ENCODE measurements around the gene HRCT1.

The HRCT1 gene

DNA sequence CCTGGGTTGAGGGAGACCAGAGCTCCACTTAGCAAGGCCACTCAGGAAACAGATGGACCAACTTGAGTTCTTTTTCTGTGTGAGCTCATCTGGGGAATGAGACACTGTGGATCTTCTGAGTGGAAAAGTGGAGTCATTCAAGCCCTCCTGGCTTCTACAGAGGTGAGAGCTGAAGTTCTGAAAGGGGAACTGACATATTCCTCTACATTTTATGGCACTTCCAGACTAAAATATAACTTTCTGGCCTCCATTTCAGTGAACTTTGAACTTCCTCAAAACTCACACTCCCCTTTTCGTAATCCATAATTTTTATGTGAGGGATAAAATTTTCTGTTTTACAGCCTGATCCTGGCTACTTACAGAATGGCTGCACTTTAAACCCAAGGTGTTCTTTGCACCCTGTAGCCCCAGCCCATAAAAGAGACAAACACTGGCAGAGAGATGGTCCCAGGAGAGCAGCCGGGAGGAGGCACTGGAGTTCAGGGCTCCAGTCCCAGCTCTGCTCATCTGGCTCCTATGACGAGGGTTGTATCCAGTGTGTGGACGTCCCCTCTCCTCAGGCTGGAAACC lies 14.1 kb downstream of the HRCT1 start:
- no peak for TF ChIP-seq POLR2AphosphoS5 (IDR thresholded peaks at IDR 0.05; ENCODE audit: low read depth, low read length)
- no peak for TF ChIP-seq FOXP2 (optimal IDR thresholded peaks at IDR 0.05; ENCODE audit: borderline replicate concordance, extremely low read depth, extremely low read length, insufficient read depth)
- no peak for TF ChIP-seq TAF1 (IDR thresholded peaks at IDR 0.05; ENCODE audit: borderline replicate concordance, insufficient read depth, low read length)
- TF ChIP-seq, protein P1, sequence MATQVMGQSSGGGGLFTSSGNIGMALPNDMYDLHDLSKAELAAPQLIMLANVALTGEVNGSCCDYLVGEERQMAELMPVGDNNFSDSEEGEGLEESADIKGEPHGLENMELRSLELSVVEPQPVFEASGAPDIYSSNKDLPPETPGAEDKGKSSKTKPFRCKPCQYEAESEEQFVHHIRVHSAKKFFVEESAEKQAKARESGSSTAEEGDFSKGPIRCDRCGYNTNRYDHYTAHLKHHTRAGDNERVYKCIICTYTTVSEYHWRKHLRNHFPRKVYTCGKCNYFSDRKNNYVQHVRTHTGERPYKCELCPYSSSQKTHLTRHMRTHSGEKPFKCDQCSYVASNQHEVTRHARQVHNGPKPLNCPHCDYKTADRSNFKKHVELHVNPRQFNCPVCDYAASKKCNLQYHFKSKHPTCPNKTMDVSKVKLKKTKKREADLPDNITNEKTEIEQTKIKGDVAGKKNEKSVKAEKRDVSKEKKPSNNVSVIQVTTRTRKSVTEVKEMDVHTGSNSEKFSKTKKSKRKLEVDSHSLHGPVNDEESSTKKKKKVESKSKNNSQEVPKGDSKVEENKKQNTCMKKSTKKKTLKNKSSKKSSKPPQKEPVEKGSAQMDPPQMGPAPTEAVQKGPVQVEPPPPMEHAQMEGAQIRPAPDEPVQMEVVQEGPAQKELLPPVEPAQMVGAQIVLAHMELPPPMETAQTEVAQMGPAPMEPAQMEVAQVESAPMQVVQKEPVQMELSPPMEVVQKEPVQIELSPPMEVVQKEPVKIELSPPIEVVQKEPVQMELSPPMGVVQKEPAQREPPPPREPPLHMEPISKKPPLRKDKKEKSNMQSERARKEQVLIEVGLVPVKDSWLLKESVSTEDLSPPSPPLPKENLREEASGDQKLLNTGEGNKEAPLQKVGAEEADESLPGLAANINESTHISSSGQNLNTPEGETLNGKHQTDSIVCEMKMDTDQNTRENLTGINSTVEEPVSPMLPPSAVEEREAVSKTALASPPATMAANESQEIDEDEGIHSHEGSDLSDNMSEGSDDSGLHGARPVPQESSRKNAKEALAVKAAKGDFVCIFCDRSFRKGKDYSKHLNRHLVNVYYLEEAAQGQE (IDR thresholded peaks at IDR 0.05; ENCODE audit: insufficient read depth in 1 of 2, low read depth in 2 of 2, low read length in 2 of 2) = no peak
- TF ChIP-seq SIN3A (IDR thresholded peaks at IDR 0.05; ENCODE audit: borderline replicate concordance, insufficient read depth, low read length) = no peak

DNA sequence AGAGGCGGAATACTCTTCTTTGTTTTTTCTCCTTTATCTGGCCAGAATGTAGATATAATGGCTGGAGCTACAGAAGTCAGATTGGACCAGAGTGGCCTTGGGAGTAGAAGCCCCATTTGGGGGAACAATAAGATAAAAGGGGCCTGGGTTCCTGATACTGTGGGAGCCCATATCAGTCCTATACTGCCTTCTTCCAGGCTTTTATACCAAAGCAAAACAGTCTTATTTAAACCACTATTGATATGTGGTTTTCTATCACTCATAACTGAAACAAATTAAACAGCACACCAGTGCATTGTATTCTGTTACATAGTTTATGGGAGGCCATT lies 17.6 kb downstream of the HRCT1 start:
- TF ChIP-seq POLR2AphosphoS5 (IDR thresholded peaks at IDR 0.05; ENCODE audit: low read depth, low read length) (no peak), TAF1 (IDR thresholded peaks at IDR 0.05; ENCODE audit: borderline replicate concordance, insufficient read depth, low read length) (no peak), FOXP2 (optimal IDR thresholded peaks at IDR 0.05; ENCODE audit: borderline replicate concordance, extremely low read depth, extremely low read length, insufficient read depth) (no peak), SIN3A (IDR thresholded peaks at IDR 0.05; ENCODE audit: borderline replicate concordance, insufficient read depth, low read length) (no peak)
- TF ChIP-seq, protein P1 (IDR thresholded peaks at IDR 0.05; ENCODE audit: insufficient read depth in 1 of 2, low read depth in 2 of 2, low read length in 2 of 2) = no peak

- TF ChIP-seq SIN3A (IDR thresholded peaks at IDR 0.05; ENCODE audit: borderline replicate concordance, insufficient read depth, low read length) = no peak
- TF ChIP-seq FOXP2 (optimal IDR thresholded peaks at IDR 0.05; ENCODE audit: borderline replicate concordance, extremely low read depth, extremely low read length, insufficient read depth) = no peak
- no peak for TF ChIP-seq POLR2AphosphoS5 (IDR thresholded peaks at IDR 0.05; ENCODE audit: low read depth, low read length)
- TF ChIP-seq TAF1 (IDR thresholded peaks at IDR 0.05; ENCODE audit: borderline replicate concordance, insufficient read depth, low read length) = no peak
- TF ChIP-seq, protein P1 (IDR thresholded peaks at IDR 0.05; ENCODE audit: insufficient read depth in 1 of 2, low read depth in 2 of 2, low read length in 2 of 2) = no peak
Measured at GRCh38 chr9:35923927-35924763, 18.1 kb downstream of the HRCT1 start.

DNA sequence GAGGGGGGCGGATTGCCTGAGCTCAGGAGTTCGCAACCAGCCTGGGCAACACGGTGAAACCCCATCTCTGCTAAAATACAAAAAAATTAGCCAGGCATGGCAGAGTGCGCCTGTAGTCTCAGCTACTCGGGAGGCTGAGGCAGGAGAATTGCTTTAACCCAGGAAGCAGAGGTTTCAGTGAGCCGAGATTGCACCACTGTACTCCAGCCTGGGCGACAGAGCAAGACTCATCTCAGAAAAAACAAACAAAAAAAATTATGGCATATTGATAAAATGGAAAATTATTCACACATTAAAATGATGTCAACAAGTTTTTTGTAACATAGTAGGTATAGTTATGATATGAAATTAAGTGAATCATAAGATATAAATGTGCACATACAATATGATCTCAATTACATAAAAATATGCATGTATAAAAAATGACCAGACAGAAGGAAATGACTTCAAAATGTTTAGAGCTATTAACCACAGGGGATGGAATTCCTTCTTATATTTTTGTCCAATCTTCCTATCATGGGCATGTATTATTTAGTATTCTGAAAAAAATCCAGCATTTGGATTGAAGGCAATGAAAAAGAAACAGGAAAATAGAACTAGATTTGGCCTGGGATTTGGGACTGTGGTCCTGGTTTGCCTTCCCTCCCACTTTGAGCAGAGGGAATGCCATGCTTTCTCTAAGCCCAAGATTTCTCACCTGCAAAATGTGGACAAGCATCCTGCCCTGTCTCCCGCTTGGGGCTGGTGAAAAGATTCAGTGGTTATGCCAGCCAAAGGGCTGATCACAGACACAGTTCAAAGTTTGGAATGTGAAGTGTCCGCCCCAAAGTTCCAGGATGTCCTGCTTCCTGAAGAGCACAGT lies 22.8 kb downstream of the HRCT1 start:
- no peak for TF ChIP-seq FOXP2 (optimal IDR thresholded peaks at IDR 0.05; ENCODE audit: borderline replicate concordance, extremely low read depth, extremely low read length, insufficient read depth)
- no peak for TF ChIP-seq TAF1 (IDR thresholded peaks at IDR 0.05; ENCODE audit: borderline replicate concordance, insufficient read depth, low read length)
- TF ChIP-seq, protein P1 (IDR thresholded peaks at IDR 0.05; ENCODE audit: insufficient read depth in 1 of 2, low read depth in 2 of 2, low read length in 2 of 2) = no peak
- TF ChIP-seq SIN3A (IDR thresholded peaks at IDR 0.05; ENCODE audit: borderline replicate concordance, insufficient read depth, low read length) = no peak
- TF ChIP-seq POLR2AphosphoS5 (IDR thresholded peaks at IDR 0.05; ENCODE audit: low read depth, low read length) = no peak
